Measurements from ENCODE around the gene CCDC13.

DNA sequence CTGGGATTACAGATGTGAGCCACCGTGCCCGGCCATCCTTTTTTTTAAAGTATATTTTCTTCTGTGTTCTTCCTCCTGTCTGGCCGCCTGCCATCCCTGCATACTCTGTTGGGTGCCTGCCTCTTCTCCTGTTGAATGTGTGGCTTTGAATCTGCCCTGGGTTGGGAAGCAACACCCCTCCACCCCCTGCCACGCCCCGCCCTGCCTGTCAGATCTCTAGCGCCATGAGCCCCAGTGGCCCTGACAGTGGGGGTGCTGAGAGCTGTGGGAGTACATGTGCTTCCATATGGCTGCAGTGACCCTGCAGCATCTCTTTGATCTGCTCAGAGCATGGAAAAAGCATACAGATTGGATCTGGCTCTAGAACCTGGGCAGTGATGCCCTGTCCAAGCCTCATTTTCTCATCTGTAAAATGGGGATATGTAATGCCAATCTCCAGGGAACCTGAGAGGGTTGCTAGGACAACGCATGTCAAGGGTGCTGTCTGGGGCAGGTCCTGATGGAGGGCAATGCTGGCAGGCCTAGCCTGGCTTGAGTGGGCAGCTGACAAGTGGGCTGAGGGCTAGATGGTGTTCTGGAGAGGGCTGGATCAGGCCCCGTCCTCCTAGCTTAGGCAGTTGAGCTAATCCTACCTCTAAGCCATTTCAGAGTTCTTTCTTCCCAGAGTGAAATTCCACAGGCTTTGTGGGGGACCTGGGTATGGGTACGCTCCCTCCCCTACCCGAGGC is 23.9 kb downstream of the CCDC13 start:
- TF ChIP-seq CTCF (IDR thresholded peaks at IDR 0.05), result no peak
- no peak for TF ChIP-seq POLR2A (IDR thresholded peaks at IDR 0.05)
